NCI-H2196 treated with DMSO at 0.1 percent for 48 hours (cell line): ENCODE data around the gene TDRD12.
"Not testable (repeated sequence)": the region's sequence is repeated elsewhere in the genome, so short reads cannot be mapped to it uniquely, and the experiment has no call there.

Source experiments
- DNase-seq: peaks from one replicate; lab custom pipeline; 2025; ENCODE audit not compliant: unreplicated experiment; lab: John Stamatoyannopoulos, UW

TDRD12 gene

DNA sequence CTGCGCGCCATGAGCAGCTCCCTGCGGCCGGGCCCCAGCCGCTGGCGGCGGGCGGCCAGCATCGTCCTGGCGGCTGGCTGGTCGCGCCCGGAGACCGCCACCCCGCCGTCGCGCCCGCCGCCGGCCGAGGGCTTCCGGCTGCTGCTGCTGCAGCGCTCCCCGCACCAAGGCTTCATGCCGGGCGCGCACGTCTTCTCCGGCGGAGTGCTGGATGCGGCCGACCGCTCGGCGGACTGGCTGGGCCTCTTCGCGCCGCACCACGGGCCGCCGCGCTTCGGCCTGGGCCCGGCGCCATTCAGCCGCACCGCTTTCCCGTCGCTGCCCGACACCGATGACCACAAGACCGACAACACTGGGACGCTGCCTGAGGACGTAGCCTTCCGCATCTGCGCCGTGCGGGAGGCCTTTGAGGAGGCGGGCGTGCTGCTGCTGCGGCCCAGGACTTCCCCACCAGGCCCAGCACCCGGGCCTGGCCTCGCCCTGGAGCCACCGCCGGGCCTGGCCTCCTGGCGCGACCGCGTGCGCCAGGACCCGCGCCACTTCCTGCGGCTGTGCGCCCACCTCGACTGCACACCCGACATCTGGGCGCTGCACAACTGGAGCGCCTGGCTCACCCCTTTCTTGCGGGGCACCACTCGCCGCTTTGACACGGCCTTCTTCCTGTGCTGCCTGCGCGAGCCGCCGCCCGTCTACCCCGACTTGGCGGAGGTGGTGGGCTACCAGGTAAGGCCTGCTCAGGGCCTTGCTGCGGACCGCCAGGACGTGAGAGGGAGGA lies 27.4 kb upstream of the TDRD12 start:
- DNase-seq = no peak

DNA sequence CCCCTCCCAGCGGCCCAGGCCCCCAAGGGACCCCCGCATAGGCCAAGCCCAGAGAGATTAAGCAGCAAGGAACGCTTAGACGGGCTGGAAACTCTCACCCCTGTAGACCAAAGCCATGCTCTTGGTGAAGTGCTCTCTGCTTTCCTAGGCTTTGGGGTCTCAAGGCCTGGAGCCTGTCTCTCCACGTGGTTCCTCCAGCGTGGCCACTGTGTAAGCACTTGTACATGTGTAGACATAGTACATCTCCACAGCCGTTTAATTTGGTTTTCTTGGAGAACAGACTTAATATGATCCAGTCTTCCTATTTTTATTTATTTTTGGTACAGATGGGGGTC lies 26.9 kb upstream of the TDRD12 start:
- no peak for DNase-seq

DNA sequence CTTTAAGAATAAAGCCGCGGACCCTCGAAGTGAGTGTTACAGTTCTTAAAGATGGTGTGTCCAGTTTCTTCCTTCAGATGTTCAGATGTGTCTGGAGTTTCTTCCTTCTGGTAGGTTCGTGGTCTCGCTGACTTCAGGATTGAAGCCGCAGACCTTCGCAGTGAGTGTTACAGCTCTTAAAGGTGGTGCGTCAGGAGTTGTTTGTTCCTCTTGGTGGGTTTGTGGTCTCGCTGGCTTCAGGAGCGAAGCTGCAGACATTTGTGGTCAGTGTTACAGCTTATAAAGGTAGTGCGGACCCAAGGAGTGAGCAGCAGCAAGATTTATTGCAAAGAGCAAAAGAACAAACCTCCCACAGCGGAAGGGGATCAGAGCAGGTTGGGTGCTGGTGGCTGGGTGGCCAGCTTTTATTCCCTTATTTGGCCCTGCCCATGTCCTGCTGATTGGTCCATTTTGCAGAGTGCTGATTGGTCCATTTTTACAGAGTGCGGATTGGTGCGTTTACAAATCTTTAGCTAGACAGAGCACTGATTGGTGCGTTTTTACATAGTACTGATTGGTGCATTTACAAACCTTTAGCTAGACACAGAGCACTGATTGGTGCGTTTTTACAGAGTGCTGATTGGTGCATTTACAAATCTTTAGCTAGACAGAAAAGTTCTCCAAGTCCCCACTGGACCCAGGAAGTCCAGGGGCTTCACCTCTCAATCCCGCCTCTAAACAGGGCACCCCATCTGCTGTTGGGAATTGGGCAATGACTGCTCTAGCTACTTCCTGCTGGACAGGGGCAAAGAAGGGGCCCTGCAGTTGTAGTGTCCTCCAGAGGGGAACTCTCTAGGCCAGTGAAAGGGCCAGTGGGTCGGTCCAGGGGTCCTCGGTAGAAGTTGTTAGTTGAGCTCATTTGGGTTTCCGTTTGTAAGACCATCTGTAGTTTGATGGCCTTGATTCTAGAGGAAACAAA lies 26.1 kb upstream of the TDRD12 start:
- DNase-seq = not testable (repeated sequence)

DNA sequence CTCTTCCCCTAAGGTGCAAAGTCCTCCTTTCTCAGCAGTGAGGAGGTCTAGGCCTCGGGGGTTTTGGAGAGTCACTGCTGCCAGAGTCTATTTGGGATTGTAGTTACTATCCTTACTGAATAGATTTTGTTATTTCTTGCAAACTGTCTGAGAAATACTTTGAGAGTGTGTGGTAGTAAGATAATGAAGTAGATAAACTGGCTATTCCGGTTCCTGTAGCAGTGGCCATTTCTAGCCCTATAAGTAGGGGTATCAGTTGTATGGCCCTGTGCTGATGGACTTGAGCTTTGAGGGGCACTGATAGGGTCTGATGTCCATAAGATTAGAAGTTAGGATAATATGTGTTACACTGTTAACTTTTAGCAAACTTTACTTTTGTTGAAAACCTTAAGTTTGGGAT lies 25.3 kb upstream of the TDRD12 start:
- not testable (repeated sequence) for DNase-seq

DNA sequence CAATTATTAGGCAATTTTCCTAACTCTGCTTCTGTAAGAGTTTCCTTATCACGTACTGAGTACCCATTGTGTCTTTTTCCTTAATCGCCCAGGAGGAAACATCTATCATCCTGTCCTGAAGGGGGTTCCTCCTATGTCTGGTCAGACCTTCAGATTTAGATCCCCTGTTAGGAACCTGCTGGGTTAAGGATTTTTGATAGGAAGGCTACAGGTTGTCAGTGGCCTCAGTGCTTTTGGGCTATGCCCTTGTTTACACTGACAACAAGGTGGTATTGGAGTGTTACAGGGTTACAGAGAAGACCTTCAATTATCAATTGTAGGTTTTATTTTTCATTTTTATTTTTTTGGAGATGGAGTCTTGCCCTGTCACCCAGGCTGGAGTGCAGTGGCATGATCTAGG lies 24.7 kb upstream of the TDRD12 start:
- DNase-seq = not testable (repeated sequence)

DNA sequence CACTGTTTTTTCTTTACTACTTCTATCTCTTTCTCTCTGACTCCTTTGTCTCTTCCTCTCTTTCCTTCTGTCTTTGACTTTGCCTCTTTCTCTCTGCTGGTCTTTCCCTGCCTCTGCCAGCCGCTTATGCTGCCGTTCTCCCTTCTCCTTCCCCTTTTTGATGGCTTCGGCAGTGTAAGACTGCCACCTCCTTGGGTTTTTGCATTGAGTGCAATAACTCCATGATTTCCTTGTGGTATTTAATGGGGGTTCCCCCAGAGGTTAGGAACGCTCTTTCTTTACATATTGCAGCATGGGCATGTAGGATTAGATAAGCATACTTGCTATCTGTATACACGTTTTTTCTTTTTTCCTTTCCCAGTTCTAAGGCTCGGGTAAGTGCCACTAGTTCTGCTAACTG lies 24.1 kb upstream of the TDRD12 start:
- not testable (repeated sequence) for DNase-seq

DNA sequence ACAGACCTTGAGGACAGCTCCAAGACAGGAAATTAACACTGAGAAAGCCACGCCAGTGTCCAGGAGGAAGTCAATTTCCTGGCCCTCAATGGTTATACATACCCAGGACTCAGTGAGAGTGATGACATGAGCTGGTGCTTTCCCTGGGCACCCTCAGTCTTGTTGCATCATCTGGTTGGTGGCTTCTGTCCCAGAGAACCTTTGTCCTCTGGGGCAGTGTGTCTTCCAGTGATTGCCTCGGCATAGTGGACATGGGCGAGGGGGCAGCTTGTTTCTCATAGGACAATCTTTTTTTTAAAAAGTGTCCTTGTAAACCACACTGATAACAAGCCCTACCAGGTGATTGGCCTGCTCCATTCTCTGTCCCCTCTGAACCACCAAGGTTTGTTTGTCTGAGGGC lies 22.8 kb upstream of the TDRD12 start:
- DNase-seq = not testable (repeated sequence)

DNA sequence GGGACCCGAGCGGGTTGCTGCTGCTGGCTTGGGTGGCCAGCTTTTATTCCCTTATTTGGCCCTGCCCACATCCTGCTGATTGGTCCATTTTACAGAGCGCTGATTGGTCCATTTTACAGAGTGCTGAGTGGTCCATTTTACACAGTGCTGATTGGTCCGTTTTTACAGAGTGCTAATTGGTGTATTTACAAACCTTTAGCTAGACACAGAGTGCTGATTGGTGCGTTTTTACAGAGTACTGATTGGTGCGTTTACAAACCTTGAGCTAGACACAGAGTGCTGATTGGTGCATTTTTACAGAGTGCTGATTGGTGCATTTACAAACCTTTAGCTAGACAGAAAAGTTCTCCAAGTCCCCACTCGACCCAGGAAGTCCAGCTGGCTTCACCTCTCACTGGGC lies 19.4 kb upstream of the TDRD12 start:
- DNase-seq = not testable (repeated sequence)

DNA sequence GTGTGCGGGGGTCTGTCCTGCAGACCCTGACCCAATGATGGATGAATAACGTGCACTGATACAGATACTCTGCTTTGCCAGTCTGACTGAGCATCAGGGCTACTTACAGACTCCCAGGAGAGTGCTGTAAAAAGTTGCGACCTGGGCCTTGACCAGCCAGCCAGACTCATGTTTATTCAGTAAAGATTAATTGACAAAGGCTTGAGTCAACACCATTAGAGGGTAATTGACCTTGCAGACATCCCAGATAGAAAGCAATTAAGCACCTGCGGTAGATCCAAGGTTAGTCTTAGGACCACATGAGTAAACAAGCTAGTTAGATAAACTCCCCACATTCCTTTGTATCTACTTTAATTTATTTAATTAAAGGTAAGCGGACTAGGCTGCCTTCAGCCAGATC lies 17.6 kb upstream of the TDRD12 start:
- peak; percentile 11 for DNase-seq

DNA sequence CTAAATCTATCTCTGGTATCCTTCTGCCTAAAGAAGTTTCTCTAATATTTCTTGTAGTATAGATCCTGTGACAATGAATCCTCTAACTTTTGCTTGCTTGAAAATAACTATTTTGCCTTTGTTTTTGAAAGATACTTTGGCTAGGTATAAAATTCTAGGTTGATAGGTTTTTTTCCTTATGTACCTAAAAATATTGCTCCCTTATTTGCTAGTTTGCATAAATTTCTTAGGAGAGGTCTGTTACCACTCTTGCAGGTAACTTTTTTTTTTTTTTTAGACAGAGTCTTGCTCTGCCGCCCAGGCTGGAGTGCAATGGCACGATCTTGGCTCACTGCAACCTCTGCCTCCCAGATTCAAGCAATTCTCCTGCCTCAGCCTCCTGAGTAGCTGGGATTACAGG lies 15.6 kb upstream of the TDRD12 start:
- not testable (repeated sequence) for DNase-seq

DNA sequence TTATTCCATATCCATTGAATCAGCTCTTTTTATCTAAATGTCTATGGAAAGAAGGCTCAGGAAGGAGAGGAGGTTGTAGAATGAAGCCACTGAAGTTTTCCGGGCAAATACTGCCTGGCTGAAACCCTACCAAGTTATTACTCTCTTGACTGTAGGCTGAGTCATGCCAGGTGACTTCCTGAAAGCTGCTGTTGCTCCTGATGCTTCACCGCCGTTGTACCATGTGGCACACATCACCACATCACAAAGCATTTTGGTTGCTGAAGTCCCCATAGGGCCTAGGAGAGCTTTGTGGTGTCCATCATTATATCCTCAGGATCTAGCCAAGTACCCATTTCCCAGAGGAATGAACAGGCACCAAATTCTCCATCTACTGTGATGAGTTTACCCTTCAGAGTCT lies 11.1 kb upstream of the TDRD12 start:
- no peak for DNase-seq

DNA sequence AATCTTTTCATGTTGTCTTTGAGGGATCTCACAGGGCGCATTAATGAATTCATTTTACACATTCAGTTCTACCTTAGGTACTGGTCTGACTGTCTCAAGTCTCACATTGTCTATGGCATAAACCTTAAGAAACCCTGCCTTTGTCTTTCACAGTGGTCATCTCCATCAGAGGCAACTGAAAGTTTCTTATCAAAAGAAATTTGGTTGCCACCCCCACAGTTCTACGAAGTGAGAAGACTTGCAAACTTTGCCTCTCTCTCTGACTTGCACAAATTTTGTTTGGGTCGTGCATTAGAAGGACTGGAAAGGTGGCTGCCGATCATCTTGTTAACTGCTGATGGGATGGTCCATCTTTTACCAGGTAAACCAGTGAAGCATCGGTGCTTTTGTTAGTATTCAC lies 10.5 kb upstream of the TDRD12 start:
- no peak for DNase-seq

DNA sequence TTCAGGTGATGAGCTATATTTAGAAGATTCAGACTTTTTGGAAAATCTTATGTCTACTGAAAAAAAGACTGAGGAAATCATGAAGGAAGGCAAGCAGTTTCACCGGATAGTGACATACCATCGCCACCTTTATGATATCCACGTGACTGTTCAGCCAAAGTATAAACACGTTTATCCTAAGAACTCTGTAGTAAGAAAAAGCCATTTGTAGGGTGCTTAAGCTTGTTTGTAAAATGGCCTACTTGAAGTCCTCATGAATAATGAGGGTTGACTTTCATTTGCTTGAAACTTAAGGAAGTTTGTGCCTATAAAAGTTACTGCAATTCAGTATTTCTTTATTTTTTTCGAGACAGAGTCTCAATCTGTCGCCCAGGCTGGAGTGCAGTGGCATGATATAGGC lies 7.8 kb upstream of the TDRD12 start:
- no peak for DNase-seq

DNA sequence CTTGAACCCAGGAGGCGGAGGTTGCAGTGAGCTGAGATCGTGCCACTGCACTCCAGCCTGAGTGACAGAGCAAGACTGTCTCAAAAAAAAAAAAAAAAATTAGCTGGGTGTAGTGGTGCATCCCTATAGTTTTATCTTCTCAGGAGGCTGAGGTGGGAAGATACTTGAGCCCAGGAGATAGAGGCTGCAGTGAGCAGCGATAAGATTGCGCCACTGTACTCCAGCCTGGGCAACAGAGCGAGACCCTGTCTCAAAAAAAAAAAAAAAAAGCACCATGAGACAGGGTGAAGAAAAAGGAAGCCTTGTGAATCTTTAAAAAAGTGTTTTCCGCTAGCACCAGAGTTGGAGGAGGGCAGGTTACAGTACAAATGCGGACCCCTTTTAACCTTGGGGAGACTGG lies 3.4 kb upstream of the TDRD12 start:
- DNase-seq = not testable (repeated sequence)

DNA sequence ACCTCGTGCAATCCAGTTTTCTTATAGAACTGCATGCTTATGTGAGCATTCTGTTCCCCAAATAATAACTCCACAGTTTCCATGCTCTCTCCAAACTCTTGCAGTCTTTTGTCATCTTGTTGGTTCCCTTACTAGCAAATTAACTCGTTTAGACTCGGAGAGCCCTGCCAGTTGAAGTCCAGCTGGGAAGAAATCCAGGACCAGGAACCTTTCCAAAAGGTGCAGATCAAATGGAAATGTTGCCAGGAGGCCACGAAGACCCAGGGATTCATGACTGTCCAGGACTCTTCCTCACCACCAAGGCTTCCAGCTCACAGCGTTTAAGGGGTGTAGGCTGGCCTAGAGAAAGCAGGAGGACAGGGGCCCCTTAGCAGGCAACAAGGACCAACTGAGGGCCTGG lies 2.1 kb upstream of the TDRD12 start:
- no peak for DNase-seq

DNA sequence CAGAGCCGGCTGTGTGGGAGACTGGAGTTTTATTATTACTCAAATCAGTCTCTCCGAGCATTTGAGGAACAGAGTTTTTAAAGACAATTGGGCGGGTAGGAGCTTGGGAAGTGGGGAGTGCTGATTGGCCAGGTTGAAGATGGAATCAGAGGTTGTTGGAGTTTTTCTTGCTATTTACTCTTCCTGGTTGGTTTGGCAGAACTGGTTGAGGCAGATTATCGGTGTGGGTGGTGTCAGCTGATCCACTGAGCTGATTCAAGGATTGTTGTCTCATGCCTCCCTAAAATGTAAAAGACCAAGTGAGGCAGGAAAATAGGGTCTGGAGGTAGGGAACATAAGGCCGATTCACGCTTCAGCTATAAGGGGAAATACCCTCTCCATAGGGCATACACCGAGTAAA lies 1.3 kb upstream of the TDRD12 start:
- DNase-seq = no peak

DNA sequence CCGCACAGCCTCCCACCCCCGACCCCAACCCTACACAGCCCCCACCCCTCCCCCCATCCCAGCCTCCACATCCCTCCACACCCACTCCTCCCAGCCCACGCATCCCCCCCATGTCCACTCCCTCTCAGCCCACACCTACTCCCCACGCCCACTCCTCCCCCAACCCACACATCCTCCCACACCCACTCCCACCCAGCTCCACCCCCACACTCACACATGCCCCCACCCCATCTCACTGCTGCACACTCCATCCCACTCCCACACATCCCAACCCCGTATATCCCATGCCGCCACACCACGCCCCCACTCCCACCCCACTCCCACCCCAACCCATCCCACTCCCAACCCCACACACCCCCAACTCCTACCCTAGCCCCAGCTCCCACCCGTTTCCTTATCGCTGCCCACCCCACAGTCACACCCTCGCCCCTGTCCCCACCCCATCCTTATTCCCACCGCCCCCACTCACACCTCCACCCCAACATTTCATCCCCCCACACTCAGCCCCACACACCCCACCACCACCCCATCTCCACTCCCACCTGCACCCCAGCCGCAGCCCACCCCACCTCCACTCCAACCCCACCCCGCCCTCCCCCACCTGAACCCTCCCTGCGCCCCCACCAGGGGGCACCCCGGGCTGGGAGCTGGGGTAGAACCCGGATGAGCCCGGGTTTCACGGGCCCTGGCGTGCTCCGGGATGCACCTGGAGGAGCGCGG lies 809 bp downstream of the TDRD12 start:
- DNase-seq = no peak

DNA sequence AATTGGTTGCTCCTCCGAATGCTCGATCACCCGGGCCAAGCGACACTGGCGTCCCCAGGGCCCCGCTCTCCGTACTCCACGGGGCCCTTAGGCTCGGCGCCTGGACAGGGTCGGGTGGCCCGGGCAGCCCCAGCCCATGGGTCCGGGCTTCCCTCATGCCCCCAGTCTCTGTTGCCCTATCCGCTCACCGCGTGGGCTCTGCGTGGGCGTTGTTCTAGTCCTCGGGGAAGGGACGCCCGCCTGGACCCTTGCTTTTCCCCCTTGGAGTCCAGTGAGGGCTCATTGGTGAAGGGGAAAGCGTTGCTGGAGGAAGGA lies 1.3 kb downstream of the TDRD12 start:
- no peak for DNase-seq

DNA sequence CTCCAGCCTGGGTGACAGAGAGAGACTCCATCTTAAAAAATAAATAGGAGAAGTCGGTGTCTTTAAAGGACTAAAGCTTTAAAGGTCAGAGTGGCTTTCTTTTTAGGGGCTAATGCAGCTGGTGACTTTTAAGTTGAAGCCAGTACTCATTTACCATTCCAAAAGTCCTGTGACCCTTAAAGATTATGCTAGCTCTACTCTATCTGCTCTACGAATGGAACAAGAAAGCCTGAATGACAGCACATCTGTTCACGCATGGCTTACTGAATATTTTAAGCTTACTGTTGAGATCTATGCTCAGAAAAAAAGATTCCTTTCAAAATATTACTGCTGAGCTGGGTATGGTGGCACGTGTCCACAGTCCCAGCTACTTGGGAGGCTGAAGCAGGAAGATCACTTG lies 16.4 kb downstream of the TDRD12 start:
- no peak for DNase-seq

DNA sequence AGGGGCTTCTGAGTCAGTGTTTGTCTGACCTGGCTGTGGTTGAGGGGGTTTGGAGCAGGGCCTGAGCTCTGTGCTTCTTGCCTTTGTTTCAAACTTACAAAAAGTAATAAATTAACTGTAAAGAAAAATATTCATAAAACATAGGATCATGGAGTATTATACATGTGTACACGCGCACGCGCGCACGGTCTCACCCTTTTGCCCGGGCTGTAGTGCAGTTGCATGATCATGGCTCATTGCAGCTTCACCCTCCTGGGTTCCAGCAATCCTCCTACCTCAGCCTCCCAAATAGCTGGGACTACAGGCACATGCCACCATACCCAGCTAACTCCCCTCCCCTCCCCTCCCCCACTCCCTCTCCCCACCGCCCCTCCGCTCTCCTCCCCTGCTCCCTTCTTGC lies 23.5 kb downstream of the TDRD12 start:
- DNase-seq = no peak

DNA sequence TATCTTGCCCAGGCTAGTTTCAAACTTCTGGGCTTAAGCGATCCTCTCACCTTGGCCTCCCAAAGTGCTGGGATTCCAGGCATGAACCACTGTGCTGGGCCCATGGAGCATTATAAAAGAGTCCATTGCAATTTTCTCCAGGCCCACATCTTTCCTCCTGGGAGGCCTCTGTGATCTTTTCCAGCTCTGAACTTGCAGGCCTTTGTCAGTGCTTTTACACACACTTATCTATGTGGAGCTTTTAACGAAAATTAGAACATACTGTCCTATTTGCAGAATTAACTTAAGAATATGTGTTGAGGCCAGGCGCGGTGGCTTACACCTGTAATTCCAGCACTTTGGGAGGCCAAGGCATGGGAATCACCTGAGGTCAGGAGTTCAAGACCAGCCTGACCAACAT lies 23.9 kb downstream of the TDRD12 start:
- DNase-seq = no peak
